ENCODE results near the gene PCNX2.

PCNX2 gene

DNA sequence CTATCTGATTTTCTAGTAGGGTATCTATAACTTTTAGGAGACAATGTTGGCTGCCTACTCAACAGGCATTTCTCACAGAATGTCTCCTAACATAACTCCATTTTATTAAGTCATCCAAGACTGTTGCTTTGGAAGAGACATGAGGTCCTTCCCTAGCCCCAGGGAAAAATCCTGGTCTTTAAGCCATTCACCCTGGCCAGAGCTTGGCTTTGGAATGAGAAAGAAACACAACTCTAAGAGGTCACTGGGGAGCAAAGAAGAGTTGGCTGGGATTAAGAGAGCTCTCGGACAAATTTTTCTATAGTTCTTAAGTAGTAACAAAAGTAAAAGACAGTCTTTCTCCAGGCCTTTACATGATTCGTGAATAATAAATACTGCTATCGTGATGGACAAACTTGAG is 57.9 kb downstream of the PCNX2 start (continued):
- TF ChIP-seq ZNF600 (tag by site-specific recombination; IDR thresholded peaks at IDR 0.05) (no peak), ZNF664 (tag by site-specific recombination; IDR thresholded peaks at IDR 0.05) (no peak), ZNF521 (tag by site-specific recombination; IDR thresholded peaks at IDR 0.05) (no peak)
- TF ChIP-seq, protein P1, sequence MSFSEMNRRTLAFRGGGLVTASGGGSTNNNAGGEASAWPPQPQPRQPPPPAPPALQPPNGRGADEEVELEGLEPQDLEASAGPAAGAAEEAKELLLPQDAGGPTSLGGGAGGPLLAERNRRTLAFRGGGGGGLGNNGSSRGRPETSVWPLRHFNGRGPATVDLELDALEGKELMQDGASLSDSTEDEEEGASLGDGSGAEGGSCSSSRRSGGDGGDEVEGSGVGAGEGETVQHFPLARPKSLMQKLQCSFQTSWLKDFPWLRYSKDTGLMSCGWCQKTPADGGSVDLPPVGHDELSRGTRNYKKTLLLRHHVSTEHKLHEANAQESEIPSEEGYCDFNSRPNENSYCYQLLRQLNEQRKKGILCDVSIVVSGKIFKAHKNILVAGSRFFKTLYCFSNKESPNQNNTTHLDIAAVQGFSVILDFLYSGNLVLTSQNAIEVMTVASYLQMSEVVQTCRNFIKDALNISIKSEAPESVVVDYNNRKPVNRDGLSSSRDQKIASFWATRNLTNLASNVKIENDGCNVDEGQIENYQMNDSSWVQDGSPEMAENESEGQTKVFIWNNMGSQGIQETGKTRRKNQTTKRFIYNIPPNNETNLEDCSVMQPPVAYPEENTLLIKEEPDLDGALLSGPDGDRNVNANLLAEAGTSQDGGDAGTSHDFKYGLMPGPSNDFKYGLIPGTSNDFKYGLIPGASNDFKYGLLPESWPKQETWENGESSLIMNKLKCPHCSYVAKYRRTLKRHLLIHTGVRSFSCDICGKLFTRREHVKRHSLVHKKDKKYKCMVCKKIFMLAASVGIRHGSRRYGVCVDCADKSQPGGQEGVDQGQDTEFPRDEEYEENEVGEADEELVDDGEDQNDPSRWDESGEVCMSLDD (tag by site-specific recombination; IDR thresholded peaks at IDR 0.05), result no peak
- TF ChIP-seq, protein P2, sequence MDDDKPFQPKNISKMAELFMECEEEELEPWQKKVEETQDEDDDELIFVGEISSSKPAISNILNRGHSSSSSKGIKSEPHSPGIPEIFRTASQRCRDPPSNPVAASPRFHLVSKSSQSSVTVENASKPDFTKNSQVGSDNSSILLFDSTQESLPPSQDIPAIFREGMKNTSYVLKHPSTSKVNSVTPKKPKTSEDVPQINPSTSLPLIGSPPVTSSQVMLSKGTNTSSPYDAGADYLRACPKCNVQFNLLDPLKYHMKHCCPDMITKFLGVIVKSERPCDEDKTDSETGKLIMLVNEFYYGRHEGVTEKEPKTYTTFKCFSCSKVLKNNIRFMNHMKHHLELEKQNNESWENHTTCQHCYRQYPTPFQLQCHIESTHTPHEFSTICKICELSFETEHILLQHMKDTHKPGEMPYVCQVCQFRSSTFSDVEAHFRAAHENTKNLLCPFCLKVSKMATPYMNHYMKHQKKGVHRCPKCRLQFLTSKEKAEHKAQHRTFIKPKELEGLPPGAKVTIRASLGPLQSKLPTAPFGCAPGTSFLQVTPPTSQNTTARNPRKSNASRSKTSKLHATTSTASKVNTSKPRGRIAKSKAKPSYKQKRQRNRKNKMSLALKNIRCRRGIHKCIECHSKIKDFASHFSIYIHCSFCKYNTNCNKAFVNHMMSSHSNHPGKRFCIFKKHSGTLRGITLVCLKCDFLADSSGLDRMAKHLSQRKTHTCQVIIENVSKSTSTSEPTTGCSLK (tag by site-specific recombination; IDR thresholded peaks at IDR 0.05), result no peak

DNA sequence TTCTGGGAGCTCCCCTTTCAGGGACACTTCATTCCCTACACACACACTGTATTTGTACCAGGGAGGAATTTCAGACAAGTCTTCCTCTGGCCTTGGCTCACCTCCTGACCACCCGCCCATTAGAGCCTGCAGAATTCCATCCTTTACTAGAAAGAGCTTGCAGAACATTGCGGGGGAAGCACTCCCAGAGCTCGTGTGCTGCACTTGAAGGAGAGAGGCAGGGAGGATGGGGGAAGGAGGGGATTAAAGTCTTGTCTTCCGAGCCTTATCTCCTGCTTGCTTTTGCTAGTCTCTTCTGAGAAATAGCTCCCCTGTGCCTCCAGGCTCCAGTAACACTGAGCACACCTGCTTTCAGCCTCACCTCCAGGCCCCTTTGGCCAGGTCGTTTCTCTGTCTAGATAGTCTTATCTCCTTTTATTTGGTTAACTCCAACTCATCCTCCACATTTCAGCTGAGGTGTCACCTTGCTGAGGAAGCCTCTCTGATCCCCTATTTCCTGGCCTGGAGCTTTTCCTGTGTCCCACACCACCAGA is 62.0 kb downstream of the PCNX2 start:
- ChIA-PET POLR2A (no interaction called here), CTCF (interaction anchor here (0.5 to 1.3 kb wide), 5 partner anchors 9 to 1251 kb away, joined by 3 to 6 read pairs (median 4); no protein-coding TSS in a partner anchor)
- H3K9me3 ChIP-seq (ENCODE audit: control insufficient read depth, insufficient read depth, low read depth, low read length), result no peaks in the 10 kb centered on the region
- no peak overlapping the region for H3K4me3 ChIP-seq (ENCODE audit: low read depth, low read length)
- H3K27ac ChIP-seq (ENCODE audit: extremely low read depth, low read depth, low read length), result no peak overlapping the region
- H3K36me3 ChIP-seq (ENCODE audit: control insufficient read depth in 2 of 2, insufficient read depth in 1 of 2, low read length in 2 of 2), result peaks cover 6 to 29% of the 10 kb centered on the region in 2 experiments
- H3K4me1 ChIP-seq (ENCODE audit: control insufficient read depth, insufficient read depth, low read length), result no peaks in the 10 kb centered on the region
- TF ChIP-seq, protein P2 (tag by site-specific recombination; IDR thresholded peaks at IDR 0.05), result no peak
- TF ChIP-seq ZXDB (tag by site-specific recombination; IDR thresholded peaks at IDR 0.05) (no peak), FEZF1 (tag by site-specific recombination; IDR thresholded peaks at IDR 0.05) (no peak), ZNF132 (tag by site-specific recombination; IDR thresholded peaks at IDR 0.05; ENCODE audit: borderline replicate concordance) (no peak), ZNF629 (tag by site-specific recombination; IDR thresholded peaks at IDR 0.05) (no peak), ZNF169 (tag by site-specific recombination; IDR thresholded peaks at IDR 0.05) (no peak), KLF16 (tag by site-specific recombination; IDR thresholded peaks at IDR 0.05) (no peak), ZNF777 (tag by site-specific recombination; IDR thresholded peaks at IDR 0.05; ENCODE audit: borderline replicate concordance) (no peak)
- TF ChIP-seq, protein P3, sequence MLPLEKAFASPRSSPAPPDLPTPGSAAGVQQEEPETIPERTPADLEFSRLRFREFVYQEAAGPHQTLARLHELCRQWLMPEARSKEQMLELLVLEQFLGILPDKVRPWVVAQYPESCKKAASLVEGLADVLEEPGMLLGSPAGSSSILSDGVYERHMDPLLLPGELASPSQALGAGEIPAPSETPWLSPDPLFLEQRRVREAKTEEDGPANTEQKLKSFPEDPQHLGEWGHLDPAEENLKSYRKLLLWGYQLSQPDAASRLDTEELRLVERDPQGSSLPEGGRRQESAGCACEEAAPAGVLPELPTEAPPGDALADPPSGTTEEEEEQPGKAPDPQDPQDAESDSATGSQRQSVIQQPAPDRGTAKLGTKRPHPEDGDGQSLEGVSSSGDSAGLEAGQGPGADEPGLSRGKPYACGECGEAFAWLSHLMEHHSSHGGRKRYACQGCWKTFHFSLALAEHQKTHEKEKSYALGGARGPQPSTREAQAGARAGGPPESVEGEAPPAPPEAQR (tag by site-specific recombination; IDR thresholded peaks at IDR 0.05), result no peak
- TF ChIP-seq, protein P4, sequence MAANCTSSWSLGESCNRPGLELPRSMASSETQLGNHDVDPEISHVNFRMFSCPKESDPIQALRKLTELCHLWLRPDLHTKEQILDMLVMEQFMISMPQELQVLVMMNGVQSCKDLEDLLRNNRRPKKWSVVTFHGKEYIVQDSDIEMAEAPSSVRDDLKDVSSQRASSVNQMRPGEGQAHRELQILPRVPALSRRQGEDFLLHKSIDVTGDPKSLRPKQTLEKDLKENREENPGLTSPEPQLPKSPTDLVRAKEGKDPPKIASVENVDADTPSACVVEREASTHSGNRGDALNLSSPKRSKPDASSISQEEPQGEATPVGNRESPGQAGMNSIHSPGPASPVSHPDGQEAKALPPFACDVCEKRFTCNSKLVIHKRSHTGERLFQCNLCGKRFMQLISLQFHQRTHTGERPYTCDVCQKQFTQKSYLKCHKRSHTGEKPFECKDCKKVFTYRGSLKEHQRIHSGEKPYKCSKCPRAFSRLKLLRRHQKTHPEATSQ (tag by site-specific recombination; IDR thresholded peaks at IDR 0.05), result no peak
- TF ChIP-seq, protein P5, sequence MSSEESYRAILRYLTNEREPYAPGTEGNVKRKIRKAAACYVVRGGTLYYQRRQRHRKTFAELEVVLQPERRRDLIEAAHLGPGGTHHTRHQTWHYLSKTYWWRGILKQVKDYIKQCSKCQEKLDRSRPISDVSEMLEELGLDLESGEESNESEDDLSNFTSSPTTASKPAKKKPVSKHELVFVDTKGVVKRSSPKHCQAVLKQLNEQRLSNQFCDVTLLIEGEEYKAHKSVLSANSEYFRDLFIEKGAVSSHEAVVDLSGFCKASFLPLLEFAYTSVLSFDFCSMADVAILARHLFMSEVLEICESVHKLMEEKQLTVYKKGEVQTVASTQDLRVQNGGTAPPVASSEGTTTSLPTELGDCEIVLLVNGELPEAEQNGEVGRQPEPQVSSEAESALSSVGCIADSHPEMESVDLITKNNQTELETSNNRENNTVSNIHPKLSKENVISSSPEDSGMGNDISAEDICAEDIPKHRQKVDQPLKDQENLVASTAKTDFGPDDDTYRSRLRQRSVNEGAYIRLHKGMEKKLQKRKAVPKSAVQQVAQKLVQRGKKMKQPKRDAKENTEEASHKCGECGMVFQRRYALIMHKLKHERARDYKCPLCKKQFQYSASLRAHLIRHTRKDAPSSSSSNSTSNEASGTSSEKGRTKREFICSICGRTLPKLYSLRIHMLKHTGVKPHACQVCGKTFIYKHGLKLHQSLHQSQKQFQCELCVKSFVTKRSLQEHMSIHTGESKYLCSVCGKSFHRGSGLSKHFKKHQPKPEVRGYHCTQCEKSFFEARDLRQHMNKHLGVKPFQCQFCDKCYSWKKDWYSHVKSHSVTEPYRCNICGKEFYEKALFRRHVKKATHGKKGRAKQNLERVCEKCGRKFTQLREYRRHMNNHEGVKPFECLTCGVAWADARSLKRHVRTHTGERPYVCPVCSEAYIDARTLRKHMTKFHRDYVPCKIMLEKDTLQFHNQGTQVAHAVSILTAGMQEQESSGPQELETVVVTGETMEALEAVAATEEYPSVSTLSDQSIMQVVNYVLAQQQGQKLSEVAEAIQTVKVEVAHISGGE (tag by site-specific recombination; conservative IDR thresholded peaks at IDR 0.05; ENCODE audit: low read depth), result no peak
